Myocyte (in vitro differentiated cells): ENCODE data around the gene FRMPD3. TPM values are rescaled to one million over a fixed set of nuclear protein-coding genes. Genes with fewer than 3 reads are reported as not detected.
A peak's percentile ranks its signal among the peaks of the same experiment; 100 is the strongest.
"Not testable (repeated sequence)": the region's sequence is repeated elsewhere in the genome, so short reads cannot be mapped to it uniquely, and the experiment has no call there.

Source experiments
- DNase-seq: peaks from one replicate; pipeline ENCODE4 v3.0.0-alpha.2; 2012; ENCODE audit warnings: low read depth
- polyA plus RNA-seq: library from polyadenylated mRNA; unstranded; fragments of >200 nt; gene quantifications from one replicate; pipeline ENCODE4 v1.2.1, GENCODE V29; 2012; ENCODE audit warnings: missing spikeins
- total RNA-seq: library from RNA; depleted of rRNA; stranded (reverse); fragments of >200 nt; gene quantifications from 2 replicates; pipeline ENCODE4 v1.2.3, GENCODE V29; 2014

Gene FRMPD3
- 0.05 TPM in 1 of 2 replicates, not detected in the other for total RNA-seq
- 0.08 TPM for polyA plus RNA-seq

GRCh38 chrX:107448998-107449835, at the start of gene FRMPD3:
Gene FRMPD3, plus strand, starts transcription at chrX:107449652. Its CDS starts 76,937 bp downstream, at chrX:107526589.
- peak; percentile 2 for DNase-seq

- no peak for DNase-seq
These were observed 28.9 kb upstream of the FRMPD3 start for GRCh38 chrX:107420571-107420970.

- no peak for DNase-seq
These were observed 28.1 kb upstream of the FRMPD3 start for GRCh38 chrX:107421337-107421861.

GRCh38 chrX:107429090-107429489, 20.4 kb upstream of the FRMPD3 start:
- peak; percentile 29 for DNase-seq

DNA sequence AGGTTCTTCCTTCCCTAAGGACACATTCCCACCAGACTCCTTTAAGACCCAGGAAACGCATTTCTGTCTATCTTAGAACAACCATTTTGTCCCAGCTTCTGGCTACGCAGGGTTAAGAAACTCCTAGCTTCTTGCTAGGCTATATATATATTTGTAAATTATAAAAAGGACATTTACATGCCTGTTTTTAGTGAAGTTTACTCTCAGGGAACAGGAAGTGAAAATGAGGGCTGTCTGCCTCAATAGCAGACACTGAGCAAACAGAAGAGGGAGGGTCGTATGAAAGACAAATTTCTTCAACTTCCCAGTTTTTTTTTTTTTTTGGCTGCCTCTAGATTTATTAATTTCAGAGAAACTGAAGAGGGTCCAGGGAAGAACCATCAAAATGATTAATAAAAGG, 9.3 kb upstream of the FRMPD3 start:
- DNase-seq, result no peak

DNA sequence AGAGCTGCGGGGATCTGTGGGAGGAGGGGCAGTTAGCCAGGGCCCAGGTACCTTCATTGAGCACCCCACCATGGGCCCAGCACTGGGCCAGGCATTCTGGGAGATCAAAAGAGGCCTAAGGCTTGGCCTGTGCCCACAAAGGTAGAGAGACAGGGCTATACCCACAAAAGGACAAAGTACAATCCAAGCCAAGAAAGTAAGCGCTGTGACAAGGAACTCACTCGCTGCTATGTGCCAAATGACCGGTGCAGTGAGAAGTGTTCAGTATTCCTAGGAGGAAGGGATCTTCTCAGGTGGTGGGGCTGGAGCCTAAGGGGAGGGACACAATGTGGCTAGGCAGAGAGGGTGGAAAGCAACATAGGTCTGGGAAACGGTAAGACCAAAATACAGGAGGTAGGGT, 8.8 kb upstream of the FRMPD3 start:
- no peak for DNase-seq

DNA sequence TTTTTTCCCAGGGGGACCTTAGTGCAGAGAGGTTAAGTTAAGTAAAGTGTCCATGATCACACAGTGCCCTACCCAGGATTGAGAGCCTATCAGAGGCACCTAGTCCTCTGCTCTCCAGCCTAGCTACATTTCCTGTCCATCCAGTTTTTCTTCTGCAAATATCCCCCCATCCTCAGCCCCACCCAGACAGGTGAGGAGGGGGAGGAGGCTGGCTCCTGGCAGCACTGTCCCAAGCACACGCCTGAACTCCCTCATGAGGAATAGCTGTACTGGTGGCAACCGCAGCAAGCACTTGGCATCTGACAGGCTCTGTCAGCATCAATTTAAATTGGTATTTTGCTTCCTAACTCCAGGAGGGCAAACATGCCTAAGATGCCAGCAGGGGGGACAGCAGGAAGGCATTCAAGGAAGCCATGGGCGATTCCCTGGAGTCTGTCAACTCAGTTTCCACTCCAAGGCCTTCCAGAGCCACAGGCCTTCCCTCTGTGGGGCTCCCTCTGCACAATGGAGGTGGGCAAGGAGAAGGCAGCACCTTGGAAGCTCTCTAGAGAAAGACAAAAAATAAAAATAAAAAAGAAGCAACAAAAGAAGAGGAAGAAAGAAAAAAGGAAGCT, 6.4 kb upstream of the FRMPD3 start:
- no peak for DNase-seq

DNA sequence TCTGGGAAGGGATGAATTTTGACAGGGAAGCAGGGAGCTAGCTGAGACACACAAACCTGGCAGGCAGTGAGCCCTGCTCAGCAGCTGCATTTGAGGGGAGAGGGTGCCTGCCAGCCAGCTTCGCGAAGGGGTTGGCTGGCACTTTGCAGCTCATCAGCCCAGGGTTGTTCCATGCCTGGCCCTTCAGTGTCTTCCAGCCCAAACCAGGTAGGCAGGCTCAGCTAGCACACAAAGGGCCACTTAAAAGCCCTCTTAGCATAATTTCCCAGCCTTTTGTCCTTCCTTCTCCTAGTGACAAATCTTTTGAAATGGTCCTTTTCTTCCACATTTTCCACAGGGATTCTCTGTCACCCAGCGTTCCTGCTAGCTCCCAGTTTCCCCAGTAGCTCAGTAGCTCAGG, 4.3 kb upstream of the FRMPD3 start:
- DNase-seq, result no peak

- no peak for DNase-seq
These were observed 3.8 kb upstream of the FRMPD3 start for GRCh38 chrX:107445631-107446030.

DNA sequence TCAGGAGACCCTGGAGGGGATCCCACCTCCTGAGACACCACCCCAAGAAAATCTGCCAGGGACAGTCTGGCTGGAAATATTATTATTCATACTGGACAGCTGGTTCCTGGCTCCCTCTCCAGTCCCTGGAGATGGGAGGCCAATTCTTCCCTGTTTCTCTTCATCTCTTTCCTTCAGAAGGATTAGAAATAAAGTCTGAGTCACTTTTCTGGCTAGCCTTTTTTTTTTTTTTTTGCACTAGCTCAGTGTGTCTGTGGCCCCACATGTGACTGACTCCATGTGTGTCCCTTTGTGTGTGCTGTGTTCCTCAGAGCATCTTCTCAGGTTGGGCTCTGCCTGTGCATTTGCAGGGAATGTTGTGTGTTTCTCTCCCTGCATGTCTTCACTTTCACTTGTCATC, 1.8 kb upstream of the FRMPD3 start:
- peak; percentile 2 for DNase-seq

DNA sequence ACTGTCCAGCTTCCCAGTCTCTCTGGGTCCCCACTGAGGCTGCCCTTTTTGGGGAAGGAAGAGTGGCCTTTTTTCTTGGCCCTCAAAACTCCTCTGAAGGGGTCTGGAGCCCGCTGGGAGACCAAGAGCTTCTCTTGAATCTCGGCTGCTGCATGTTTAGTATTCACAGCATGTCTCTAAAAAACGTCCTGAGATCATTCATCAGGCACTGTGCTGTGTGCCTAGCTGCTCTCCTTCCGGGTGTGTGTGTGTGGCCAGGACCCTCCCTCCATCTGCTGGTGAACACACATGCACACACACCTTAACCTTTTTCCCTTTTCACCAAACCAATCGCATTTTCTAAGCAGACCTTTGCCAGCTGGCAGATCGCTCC, 841 bp upstream of the FRMPD3 start:
- DNase-seq, result no peak

- DNase-seq, result peak; percentile 1
These were observed 1.5 kb downstream of the FRMPD3 start for GRCh38 chrX:107450823-107451509.

GRCh38 chrX:107451731-107452130, 2.3 kb downstream of the FRMPD3 start:
- DNase-seq, result no peak

- no peak for DNase-seq
These were observed 3.1 kb downstream of the FRMPD3 start for GRCh38 chrX:107452581-107452980.

- DNase-seq, result peak; percentile 22
These were observed 4.8 kb downstream of the FRMPD3 start for GRCh38 chrX:107454302-107454701.

DNA sequence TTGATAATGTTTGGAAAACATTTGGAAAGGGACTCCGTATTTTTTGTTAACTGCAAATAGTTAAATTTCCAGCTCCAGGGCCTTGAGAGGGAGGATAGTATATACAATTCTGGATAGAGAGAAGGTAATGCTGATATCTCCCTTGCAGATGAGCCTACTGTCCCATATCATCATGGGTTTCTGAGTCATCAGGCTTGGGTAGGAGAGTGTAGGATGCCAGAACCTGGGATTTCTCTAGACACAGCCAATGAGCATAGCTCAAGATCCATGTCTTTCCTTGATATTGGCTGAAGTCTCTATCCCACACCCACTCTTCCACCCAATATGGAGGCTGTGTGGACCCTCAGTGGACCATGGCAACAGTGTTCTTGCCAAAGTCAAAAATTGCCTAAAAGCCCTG, 7.8 kb downstream of the FRMPD3 start:
- no peak for DNase-seq

DNA sequence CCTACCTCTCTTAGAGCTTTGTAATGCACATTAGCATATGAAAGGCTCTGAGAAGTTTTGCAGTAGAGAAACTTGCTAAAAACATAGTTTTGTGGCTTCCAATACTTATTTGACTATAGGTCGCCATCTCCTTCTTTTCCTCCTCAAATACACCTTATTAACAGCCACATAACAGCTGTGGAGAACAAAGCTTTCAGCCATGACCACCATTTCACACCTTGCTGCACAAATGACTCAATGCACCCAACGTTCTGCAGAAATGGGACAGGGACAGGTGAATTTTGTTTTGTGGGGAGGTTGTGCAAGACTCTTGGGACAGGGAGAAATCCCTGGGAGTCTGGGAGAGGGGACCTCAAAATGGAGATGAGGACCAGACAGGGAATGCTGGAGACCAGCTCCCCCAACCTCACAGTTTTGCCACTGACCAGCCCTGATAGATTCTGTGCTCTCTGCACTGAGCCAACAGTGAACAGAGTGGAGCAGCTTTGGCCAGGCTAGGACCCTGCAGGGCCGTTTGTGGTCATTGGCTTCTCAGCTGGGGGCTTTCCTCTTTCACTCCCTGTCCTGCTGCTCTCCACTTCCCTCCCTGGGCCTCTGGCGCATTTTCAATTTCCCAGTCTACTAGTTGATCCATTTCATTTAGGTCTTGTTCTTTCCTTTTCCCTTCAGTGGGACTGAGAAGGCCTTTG, 16.6 kb downstream of the FRMPD3 start:
- DNase-seq, result no peak

DNA sequence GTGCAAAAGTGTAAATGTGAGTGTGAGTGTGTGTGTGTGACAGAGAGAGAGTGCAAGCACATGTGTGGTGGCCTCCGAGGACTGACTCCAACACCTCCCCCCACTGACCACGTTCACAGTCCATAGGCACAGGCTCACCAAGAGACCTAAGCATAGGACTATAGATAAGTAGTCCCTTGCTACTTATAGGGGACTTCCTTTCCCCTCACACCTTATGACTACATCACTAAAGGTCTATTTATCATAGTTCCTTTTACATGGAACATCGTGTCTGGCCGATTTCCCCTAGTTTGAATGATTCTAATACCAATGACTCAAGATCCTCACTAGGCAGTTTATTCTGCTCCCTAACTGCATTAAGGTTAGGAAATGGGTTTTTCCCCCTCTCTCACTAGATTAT, 17.8 kb downstream of the FRMPD3 start:
- no peak for DNase-seq

GRCh38 chrX:107470198-107470597, 20.7 kb downstream of the FRMPD3 start:
- no peak for DNase-seq

DNA sequence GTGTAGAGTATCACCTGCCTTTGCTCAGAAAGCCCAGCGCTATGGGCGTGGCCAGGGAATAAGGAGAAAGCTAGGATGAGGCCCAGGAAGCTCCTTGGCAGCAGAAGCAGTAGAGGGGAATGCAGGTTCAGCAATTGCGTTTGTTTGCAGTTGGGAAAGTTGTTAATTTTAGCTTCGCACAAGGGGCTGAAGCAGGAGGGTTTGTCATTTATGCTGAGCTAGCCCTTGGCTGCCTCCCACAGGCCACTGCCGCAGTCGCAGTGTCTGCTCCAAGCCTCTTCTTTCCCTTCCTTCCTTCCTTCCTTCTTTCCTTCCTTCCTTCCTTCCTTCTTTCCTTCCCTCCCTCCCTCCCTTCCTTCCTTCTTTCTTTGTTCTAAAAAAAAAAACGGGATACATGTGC, 21.5 kb downstream of the FRMPD3 start:
- no peak for DNase-seq

DNA sequence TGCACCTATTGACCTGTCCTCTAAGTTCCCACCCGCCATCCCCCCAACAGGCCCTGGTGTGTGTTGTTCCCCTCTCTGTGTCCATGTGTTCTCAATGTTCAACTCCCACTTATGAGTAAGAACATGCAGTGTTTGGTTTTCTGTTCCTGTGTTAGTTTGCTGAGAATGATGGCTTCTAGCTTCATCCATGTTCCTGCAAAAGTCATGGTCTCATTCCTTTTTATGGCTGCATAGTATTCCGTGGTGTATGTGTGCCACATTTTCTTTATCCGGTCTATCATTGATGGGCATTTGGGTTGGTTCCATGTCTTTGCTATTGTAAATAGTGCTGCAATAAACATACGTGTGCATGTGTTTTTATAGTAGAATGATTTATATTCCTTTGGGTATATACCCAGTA, 22.0 kb downstream of the FRMPD3 start:
- not testable (repeated sequence) for DNase-seq
